Bronchial epithelial cell (primary cell): ENCODE results near the gene CEP63. TPM values are rescaled to one million over a fixed set of nuclear protein-coding genes. Genes with fewer than 3 reads are reported as not detected.
A peak's percentile ranks its signal among the peaks of the same experiment; 100 is the strongest.

Source experiments
- DNase-seq: peaks from one replicate; pipeline ENCODE4 v3.0.0-alpha.2; 2010; ENCODE audit warnings: low read depth
- FAIRE-seq: peaks from 2 replicates; lab custom pipeline; 2011; peaks lifted over from hg19 to GRCh38; lab: Jason Lieb, UNC
- H3K27me3 ChIP-seq: 2 replicates; pipeline ENCODE4 v1.5.1; 2011; ENCODE audit warnings: low read length; ENCODE audit not compliant: control insufficient read depth, insufficient read depth
- H3K36me3 ChIP-seq: 2 replicates; pipeline ENCODE4 v1.5.1; 2011; ENCODE audit warnings: low read length; ENCODE audit not compliant: control insufficient read depth, insufficient read depth
- H3K4me3 ChIP-seq: 2 replicates; pipeline ENCODE4 v1.5.1; 2011; ENCODE audit warnings: mild to moderate bottlenecking, low read depth, low read length, control low read depth
- total RNA-seq: library from RNA; depleted of rRNA; stranded (reverse); fragments of >200 nt; gene quantifications from 2 replicates; pipeline ENCODE4 v1.2.1, GENCODE V29; 2014
- TF ChIP-seq, protein P1 (sequence below): IDR thresholded peaks from 2 replicates; pipeline ENCODE4 v1.5.1; 2011; ENCODE audit warnings: mild to moderate bottlenecking, moderate library complexity, low read length, control low read depth, inconsistent platforms; ENCODE audit not compliant: insufficient read depth, severe bottlenecking

Gene CEP63
- 10.3 and 22.4 TPM in 2 replicates for total RNA-seq

DNA sequence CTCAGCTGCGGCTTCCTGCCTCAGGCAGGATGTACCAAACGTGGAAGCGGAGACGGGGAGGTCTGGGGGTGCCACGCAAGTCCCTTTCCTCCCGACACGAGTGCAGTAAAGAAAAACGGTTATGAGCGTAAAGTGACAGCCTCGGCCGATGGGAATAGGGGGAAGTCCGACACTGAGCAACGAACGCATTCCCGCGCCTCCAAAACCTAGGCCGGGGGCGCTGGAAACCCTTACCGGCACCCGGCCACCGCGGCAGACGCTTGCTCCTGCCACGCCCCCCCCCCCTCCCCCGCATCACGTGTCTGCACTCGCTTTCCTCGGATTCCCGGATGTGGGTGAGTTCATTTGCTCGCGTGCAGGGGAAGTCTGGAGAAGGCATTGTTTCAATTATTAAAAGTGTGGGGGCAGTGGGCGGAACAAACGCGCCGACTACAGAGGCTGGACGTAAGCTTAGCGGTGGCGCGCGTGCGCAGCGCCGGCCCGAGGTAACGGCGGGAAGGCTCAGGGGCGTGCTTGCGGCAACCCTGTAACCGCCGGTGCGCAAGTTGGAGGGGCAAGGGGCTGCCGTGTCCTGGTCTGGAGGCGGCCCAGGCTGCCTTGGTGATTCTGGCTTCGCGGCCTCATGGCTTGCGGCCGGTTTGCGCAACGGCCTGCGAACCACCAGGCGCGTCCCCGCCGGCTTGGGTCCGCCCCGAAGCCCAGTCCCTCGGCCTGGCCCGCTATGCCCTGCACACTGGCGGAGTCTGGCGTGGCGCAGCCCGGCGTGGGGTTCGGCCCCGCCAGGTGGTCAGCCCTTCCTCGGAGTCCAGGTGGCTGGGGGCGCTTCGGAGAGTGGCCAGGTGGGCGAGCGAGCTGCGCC lies at the start of gene CEP63, which contains the start of gene ANAPC13:
CEP63 (plus strand) TSS at position 340 of the 859 bp plus-strand sequence. CDS start 9,264 bp downstream, outside the sequence.
ANAPC13 (minus strand) TSS at position 268 of the 859 bp plus-strand sequence. CDS start 3,081 bp downstream, outside the sequence.
- H3K27me3 ChIP-seq = no peaks in the 10 kb centered on the region
- peak within 1 kb of the TSS; percentile 77 for H3K4me3 ChIP-seq
- DNase-seq (peak; percentile 94), FAIRE-seq (no peak)
- peaks cover 7% of the 10 kb centered on the region for H3K36me3 ChIP-seq
- TF ChIP-seq, protein P1, sequence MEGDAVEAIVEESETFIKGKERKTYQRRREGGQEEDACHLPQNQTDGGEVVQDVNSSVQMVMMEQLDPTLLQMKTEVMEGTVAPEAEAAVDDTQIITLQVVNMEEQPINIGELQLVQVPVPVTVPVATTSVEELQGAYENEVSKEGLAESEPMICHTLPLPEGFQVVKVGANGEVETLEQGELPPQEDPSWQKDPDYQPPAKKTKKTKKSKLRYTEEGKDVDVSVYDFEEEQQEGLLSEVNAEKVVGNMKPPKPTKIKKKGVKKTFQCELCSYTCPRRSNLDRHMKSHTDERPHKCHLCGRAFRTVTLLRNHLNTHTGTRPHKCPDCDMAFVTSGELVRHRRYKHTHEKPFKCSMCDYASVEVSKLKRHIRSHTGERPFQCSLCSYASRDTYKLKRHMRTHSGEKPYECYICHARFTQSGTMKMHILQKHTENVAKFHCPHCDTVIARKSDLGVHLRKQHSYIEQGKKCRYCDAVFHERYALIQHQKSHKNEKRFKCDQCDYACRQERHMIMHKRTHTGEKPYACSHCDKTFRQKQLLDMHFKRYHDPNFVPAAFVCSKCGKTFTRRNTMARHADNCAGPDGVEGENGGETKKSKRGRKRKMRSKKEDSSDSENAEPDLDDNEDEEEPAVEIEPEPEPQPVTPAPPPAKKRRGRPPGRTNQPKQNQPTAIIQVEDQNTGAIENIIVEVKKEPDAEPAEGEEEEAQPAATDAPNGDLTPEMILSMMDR = no peak

DNA sequence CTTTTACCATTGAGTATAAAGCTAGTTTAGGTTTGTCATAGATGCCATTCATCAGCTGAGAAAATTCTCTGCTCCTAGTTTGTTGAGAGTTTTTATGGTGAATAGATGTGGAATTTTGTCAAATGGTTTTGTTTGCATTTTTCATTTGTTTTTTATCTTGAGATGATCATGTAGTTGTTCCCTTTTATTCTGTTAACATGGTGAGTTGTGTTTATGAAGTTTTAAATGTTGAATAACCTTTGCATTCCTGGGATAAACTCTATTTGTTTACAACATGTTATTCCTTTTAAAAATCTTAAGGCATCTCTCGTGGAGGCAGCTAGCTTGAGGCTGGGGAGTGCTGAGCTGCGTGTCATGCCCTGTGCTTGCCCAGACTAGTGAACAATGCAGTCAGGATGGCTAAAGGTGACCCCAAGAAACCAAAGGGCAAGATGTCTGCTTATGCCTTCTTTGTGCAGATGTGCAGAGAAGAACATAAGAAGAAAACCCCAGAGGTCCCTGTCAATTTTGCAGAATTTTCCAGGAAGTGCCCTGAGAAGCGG lies 48.6 kb upstream of the CEP63 start:
- TF ChIP-seq, protein P1 = no peak
- H3K4me3 ChIP-seq = no peak overlapping the region
- no peaks in the 10 kb centered on the region for H3K36me3 ChIP-seq
- H3K27me3 ChIP-seq = no peaks in the 10 kb centered on the region
- FAIRE-seq (no peak), DNase-seq (peak; percentile 38)

DNA sequence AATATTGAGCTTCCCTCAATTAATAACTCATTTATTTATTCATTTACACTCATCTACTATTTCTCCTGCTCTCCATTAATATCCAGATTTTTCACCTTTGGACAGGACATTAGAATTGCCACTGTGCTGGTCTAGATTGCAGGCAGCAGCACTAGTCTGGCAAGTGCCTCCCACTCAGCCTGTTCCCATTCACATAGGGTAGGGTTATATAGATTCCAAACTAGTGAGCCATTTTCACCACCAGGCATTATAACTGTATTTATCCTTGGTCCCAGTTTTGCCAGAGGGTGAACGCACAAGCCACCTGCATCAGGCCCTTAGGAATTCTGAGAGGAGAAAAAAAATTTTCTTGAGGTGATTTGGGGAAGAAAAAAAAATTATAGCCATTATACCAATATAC lies 44.5 kb upstream of the CEP63 start:
- no peaks in the 10 kb centered on the region for H3K27me3 ChIP-seq
- peak; percentile 49 for DNase-seq
- FAIRE-seq = no peak

DNA sequence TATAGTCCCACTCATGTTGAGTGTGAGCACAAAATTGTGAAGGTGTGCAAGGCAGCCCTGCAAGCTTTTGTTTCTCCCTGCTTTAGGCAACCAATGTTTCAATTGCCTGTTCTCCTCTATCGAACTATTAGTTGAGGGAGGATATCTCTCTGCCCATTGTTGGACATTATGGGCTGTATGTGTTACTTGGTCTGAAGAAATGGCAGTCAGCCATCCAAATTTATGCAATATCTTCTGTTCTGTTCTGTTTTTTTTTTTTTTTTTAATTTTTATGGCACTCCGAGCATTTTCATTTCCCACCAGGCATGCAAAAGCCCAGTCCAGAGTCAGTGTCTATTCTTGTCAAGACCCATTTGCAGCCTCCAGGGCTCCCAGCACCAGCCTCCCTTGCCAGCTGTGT lies 44.0 kb upstream of the CEP63 start:
- no peak for FAIRE-seq
- H3K27me3 ChIP-seq = no peaks in the 10 kb centered on the region
- DNase-seq = no peak
- H3K4me3 ChIP-seq = no peak overlapping the region
- TF ChIP-seq, protein P1 = no peak
- H3K36me3 ChIP-seq = no peaks in the 10 kb centered on the region

More for the DNA sequence above, 44.5 kb upstream of the CEP63 start:
- H3K36me3 ChIP-seq = no peaks in the 10 kb centered on the region
- H3K4me3 ChIP-seq = no peak overlapping the region
- TF ChIP-seq, protein P1 = no peak

DNA sequence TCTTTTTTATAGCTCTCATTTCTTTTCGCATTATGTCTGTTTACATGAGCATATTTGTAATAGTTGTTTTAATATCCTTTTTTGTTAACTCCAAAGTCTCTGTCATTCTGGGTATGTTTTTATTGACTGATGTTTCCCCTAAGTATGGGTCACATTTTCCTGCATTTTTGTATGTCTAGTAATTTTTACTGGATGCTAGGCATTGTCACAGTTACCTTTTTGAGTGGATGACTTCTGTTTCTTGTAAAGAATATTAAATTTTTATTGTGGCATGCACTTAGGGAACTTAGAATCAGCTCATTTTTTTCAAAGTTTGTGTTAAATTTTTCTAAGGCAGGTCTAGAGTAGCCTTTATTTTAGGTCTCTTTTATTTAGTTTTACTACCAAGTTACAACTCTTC lies 40.8 kb upstream of the CEP63 start:
- FAIRE-seq = no peak
- no peaks in the 10 kb centered on the region for H3K27me3 ChIP-seq
- TF ChIP-seq, protein P1 = no peak
- no peak for DNase-seq
- H3K36me3 ChIP-seq = no peaks in the 10 kb centered on the region
- H3K4me3 ChIP-seq = no peak overlapping the region
